ENCODE results near the gene TEAD2.

- no peak for TF ChIP-seq GATA3 (IDR thresholded peaks at IDR 0.05; ENCODE audit: low read depth, low read length)
- no peak for TF ChIP-seq GATA2 (IDR thresholded peaks at IDR 0.05; ENCODE audit: low read depth, low read length)
These were observed 30.6 kb downstream of the TEAD2 start for GRCh38 chr19:49331616-49332055.
